SK-N-SH (cell line): ENCODE data around the gene DUSP5. TPM values are rescaled to one million over a fixed set of nuclear protein-coding genes. Genes with fewer than 3 reads are reported as not detected.

Source experiments
- CTCF ChIA-PET: fragments of 300-600, 350-600 bp; formaldehyde crosslinking; extraction: SDS; loops from one replicate; lab custom pipeline; 2021; lab: Yijun Ruan, JAX
- POLR2A ChIA-PET: fragments of 350-600 bp; sonication (Branson Sonifier 250); formaldehyde crosslinking; extraction: SDS; loops from one replicate; lab custom pipeline; 2020; ENCODE audit warnings: antibody characterized with exemption, inconsistent platforms; lab: Yijun Ruan, JAX
- DNase-seq: peaks from one replicate; pipeline ENCODE4 v3.0.0; 2012
- H2AFZ ChIP-seq: fragments of 200-600 bp; sonication (generic); 2 replicates; pipeline ENCODE4 v1.8.1; 2016; ENCODE audit warnings: antibody characterized with exemption, mild to moderate bottlenecking, low read depth
- H3F3A ChIP-seq: fragments of 200-600 bp; sonication (generic); replicated peaks from 2 replicates; pipeline ENCODE3; 2016; ENCODE audit warnings: antibody characterized with exemption, mild to moderate bottlenecking; ENCODE audit not compliant: insufficient read depth
- H3K27ac ChIP-seq, 2 experiments: fragments of 200-500 bp in 1 of 2; fragments of 200-600 bp in 1 of 2; sonication (Bioruptor generic) in 1 of 2; sonication (generic), shearing (Covaris generic) in 1 of 2; 2 replicates each; pipeline versions ENCODE4 v1.5.1 to v1.6.1; 2014 to 2016; ENCODE audit warnings: low read depth in 2 of 2, inconsistent platforms in 1 of 2, low read length in 1 of 2, mild to moderate bottlenecking in 1 of 2, mixed read lengths in 1 of 2
- H3K27me3 ChIP-seq: fragments of 200-600 bp; sonication (generic), shearing (Covaris generic); 2 replicates; pipeline ENCODE4 v1.6.1; 2016; ENCODE audit warnings: mixed run types; ENCODE audit not compliant: insufficient read depth
- H3K36me3 ChIP-seq, 2 experiments: fragments of 200-500 bp in 1 of 2; fragments of 200-600 bp in 1 of 2; sonication (Bioruptor generic) in 1 of 2; sonication (generic) in 1 of 2; replicated peaks in 1 of 2; 2 replicates each; pipeline versions ENCODE3 to v1.5.1; 2014 to 2016; ENCODE audit warnings: low read length in 1 of 2, mild to moderate bottlenecking in 1 of 2; ENCODE audit not compliant: insufficient read depth in 2 of 2, control insufficient read depth in 1 of 2
- H3K4me1 ChIP-seq, 2 experiments: fragments of 200-500 bp in 1 of 2; fragments of 200-600 bp in 1 of 2; sonication (Bioruptor generic) in 1 of 2; sonication (generic), shearing (Covaris generic) in 1 of 2; 2 replicates each; pipeline versions ENCODE4 v1.5.1 to v1.6.1; 2014 to 2016; ENCODE audit warnings: low read depth in 1 of 2, low read length in 1 of 2, mixed run types in 1 of 2; ENCODE audit not compliant: insufficient read depth in 2 of 2, control insufficient read depth in 1 of 2
- H3K4me2 ChIP-seq: fragments of 200-600 bp; sonication (generic), shearing (Covaris generic); 2 replicates; pipeline ENCODE4 v1.6.1; 2017; ENCODE audit warnings: mixed run types
- H3K4me3 ChIP-seq, 2 experiments: fragments of 200-500 bp in 1 of 2; fragments of 200-600 bp in 1 of 2; sonication (Bioruptor generic) in 1 of 2; sonication (generic), shearing (Covaris generic) in 1 of 2; 2 replicates each; pipeline versions ENCODE4 v1.5.1 to v1.8.1; 2014 to 2016; ENCODE audit warnings: low read depth in 2 of 2, inconsistent platforms in 1 of 2, low read length in 1 of 2, mild to moderate bottlenecking in 1 of 2, mixed read lengths in 1 of 2, moderate library complexity in 1 of 2
- H3K79me2 ChIP-seq: fragments of 200-600 bp; sonication (generic); 2 replicates; pipeline ENCODE4 v1.8.1; 2017; ENCODE audit warnings: mild to moderate bottlenecking; ENCODE audit not compliant: insufficient read depth
- H3K9ac ChIP-seq: fragments of 200-600 bp; sonication (generic); 2 replicates; pipeline ENCODE4 v1.6.1; 2017; ENCODE audit warnings: mixed run types
- H3K9me2 ChIP-seq: fragments of 200-600 bp; sonication (generic); 2 replicates; pipeline ENCODE4 v1.6.1; 2017; ENCODE audit warnings: mixed run types
- H3K9me3 ChIP-seq: fragments of 200-600 bp; sonication (generic); 2 replicates; pipeline ENCODE4 v1.6.1; 2017; ENCODE audit warnings: mixed run types, mild to moderate bottlenecking, moderate library complexity
- H4K20me1 ChIP-seq: fragments of 200-600 bp; sonication (generic); 2 replicates; pipeline ENCODE4 v1.6.1; 2017; ENCODE audit warnings: mild to moderate bottlenecking, mixed run types; ENCODE audit not compliant: insufficient read depth
- CHD2 ChIP-seq: fragments of 150-350 bp; IDR thresholded peaks from 2 replicates; pipeline ENCODE4 v1.6.1; 2018; ENCODE audit warnings: low read length; ENCODE audit not compliant: partially characterized antibody
- EZH2phosphoT487 ChIP-seq: fragments of 200-600 bp; sonication (generic); IDR thresholded peaks from 2 replicates; pipeline ENCODE4 v1.6.1; 2017; ENCODE audit warnings: low read depth, mixed run types, mild to moderate bottlenecking, antibody characterized with exemption, moderate library complexity, borderline replicate concordance
- FOXM1 ChIP-seq: IDR thresholded peaks from 2 replicates; pipeline ENCODE4 v1.4.0; 2012; ENCODE audit warnings: low read depth, mild to moderate bottlenecking
- GATA2 ChIP-seq: sonication (generic); formaldehyde crosslinking; IDR thresholded peaks from 2 replicates; pipeline ENCODE4 v1.5.0; 2020; ENCODE audit warnings: mild to moderate bottlenecking, missing genetic modification reagents
- MAX ChIP-seq: IDR thresholded peaks from 2 replicates; pipeline ENCODE4 v1.4.0; 2012; ENCODE audit warnings: low read depth
- NFIC ChIP-seq: IDR thresholded peaks from 2 replicates; pipeline ENCODE4 v1.4.0; 2012; ENCODE audit warnings: borderline replicate concordance
- NRF1 ChIP-seq: IDR thresholded peaks from 2 replicates; pipeline ENCODE4 v1.6.1; 2012; ENCODE audit warnings: low read depth, mild to moderate bottlenecking, low read length
- PBX3 ChIP-seq: IDR thresholded peaks from 2 replicates; pipeline ENCODE4; 2012
- POLR2AphosphoS5 ChIP-seq: IDR thresholded peaks from 2 replicates; pipeline ENCODE4 v1.6.1; 2012; ENCODE audit warnings: low read depth, low read length
- RAD21 ChIP-seq: IDR thresholded peaks from 2 replicates; pipeline ENCODE4 v1.6.1; 2012; ENCODE audit warnings: mild to moderate bottlenecking, low read length
- RCOR1 ChIP-seq: fragments of 150-350 bp; IDR thresholded peaks from 2 replicates; pipeline ENCODE4 v1.6.1; 2017; ENCODE audit warnings: antibody characterized with exemption, low read length
- REST ChIP-seq: IDR thresholded peaks from 2 replicates; pipeline ENCODE4 v1.6.1; 2012; ENCODE audit warnings: mild to moderate bottlenecking, low read depth, low read length, moderate library complexity
- RFX5 ChIP-seq: IDR thresholded peaks from 2 replicates; pipeline ENCODE4 v1.6.1; 2012; ENCODE audit warnings: mild to moderate bottlenecking, improper control_type of control experiment, low read length
- RXRA ChIP-seq: IDR thresholded peaks from 2 replicates; pipeline ENCODE4 v1.4.0; 2012; ENCODE audit warnings: low read depth, mild to moderate bottlenecking, borderline replicate concordance
- SIN3A ChIP-seq: IDR thresholded peaks from 2 replicates; pipeline ENCODE4 v1.6.1; 2012; ENCODE audit warnings: low read depth, mild to moderate bottlenecking, low read length, moderate library complexity, borderline replicate concordance
- SMC3 ChIP-seq: IDR thresholded peaks from 2 replicates; pipeline ENCODE4 v1.6.1; 2012; ENCODE audit warnings: low read depth, low read length, improper control_type of control experiment
- TAF1 ChIP-seq: IDR thresholded peaks from 2 replicates; pipeline ENCODE4 v1.6.1; 2012; ENCODE audit warnings: low read depth, mild to moderate bottlenecking, low read length, moderate library complexity, borderline replicate concordance
- TEAD4 ChIP-seq: IDR thresholded peaks from 2 replicates; pipeline ENCODE4 v1.4.0; 2012; ENCODE audit warnings: mild to moderate bottlenecking, borderline replicate concordance; ENCODE audit not compliant: insufficient read depth
- USF1 ChIP-seq: IDR thresholded peaks from 2 replicates; pipeline ENCODE4 v1.4.0; 2012; ENCODE audit warnings: low read depth, borderline replicate concordance
- USF2 ChIP-seq: fragments of 150-350 bp; IDR thresholded peaks from 2 replicates; pipeline ENCODE4 v1.6.1; 2017; ENCODE audit warnings: antibody characterized with exemption, low read length, low read depth, borderline replicate concordance
- WGBS: methylation state at CpG from one replicate; pipeline ENCODE4 v1.1.6; 2017; ENCODE audit warnings: low lambda C conversion rate; 5-methylcytosine and 5-hydroxymethylcytosine counted together
- polyA plus RNA-seq, 3 experiments: library from polyadenylated mRNA; depleted of rRNA; stranded (reverse); fragments of >200 nt; gene quantifications; 2 replicates each; pipeline ENCODE4 v1.2.3, GENCODE V29; 2012

Gene DUSP5
- polyA plus RNA-seq, 1 of the 3 experiments (the other 2 are of a cell fraction), result 52.0 TPM

GRCh38 chr10:110548002-110548401 lies 50.3 kb downstream of the DUSP5 start:
- no peaks in the 10 kb centered on the region for H4K20me1 ChIP-seq
- no peak overlapping the region for H3K4me2 ChIP-seq
- CTCF ChIA-PET, result interaction anchor here (0.6 to 9.6 kb wide), 15 partner anchors 10 to 242 kb away, joined by 3 to 112 read pairs (median 3); partner anchors contain the start of gene SMNDC1
- H3K27me3 ChIP-seq, result no peaks in the 10 kb centered on the region
- H3F3A ChIP-seq, result peaks cover 2% of the 10 kb centered on the region
- no peaks in the 10 kb centered on the region for H3K79me2 ChIP-seq
- WGBS, result 54% methylated on average over 5 of the region's 5 CpGs
- H3K4me1 ChIP-seq, result no peaks in the 10 kb centered on the region
- H3K9me3 ChIP-seq, result no peaks in the 10 kb centered on the region
- TF ChIP-seq PBX3, result no peak
- no peak for TF ChIP-seq MAX
- TF ChIP-seq RCOR1, result no peak
- TF ChIP-seq GATA2 (CRISPR knock-in tag), result no peak
- TF ChIP-seq NRF1, result no peak
- no peak for TF ChIP-seq POLR2AphosphoS5
- no peak for TF ChIP-seq RXRA
- TF ChIP-seq SMC3, result no peak
- no peak for TF ChIP-seq TEAD4
- no peak for TF ChIP-seq FOXM1
- TF ChIP-seq RAD21, result no peak
- H3K36me3 ChIP-seq, result no peaks in the 10 kb centered on the region
- no peaks in the 10 kb centered on the region for H3K9me2 ChIP-seq
- no peak overlapping the region for H3K27ac ChIP-seq
- no peak for DNase-seq
- no peak overlapping the region for H3K9ac ChIP-seq
- POLR2A ChIA-PET, result no interaction called here
- H2AFZ ChIP-seq, result no peak overlapping the region
- H3K4me3 ChIP-seq, result no peak overlapping the region

- Histone ChIP-seq H3K27ac (no peak overlapping the region), H2AFZ (no peak overlapping the region), H3K4me3 (no peak overlapping the region), H3K9ac (no peak overlapping the region), H4K20me1 (no peaks in the 10 kb centered on the region), H3K79me2 (no peaks in the 10 kb centered on the region), H3F3A (peaks cover 2% of the 10 kb centered on the region), H3K36me3 (no peaks in the 10 kb centered on the region), H3K9me2 (no peaks in the 10 kb centered on the region), H3K4me2 (no peak overlapping the region), H3K4me1 (no peaks in the 10 kb centered on the region), H3K27me3 (no peaks in the 10 kb centered on the region), H3K9me3 (no peaks in the 10 kb centered on the region)
- no peak for DNase-seq
- POLR2A ChIA-PET, result no interaction called here
- CTCF ChIA-PET, result interaction anchor here (0.6 to 9.6 kb wide), 11 partner anchors 9 to 412 kb away, joined by 3 to 112 read pairs (median 3); partner anchors contain the start of gene SMNDC1
- TF ChIP-seq SIN3A, result no peak
- TF ChIP-seq REST, result no peak
- TF ChIP-seq USF1, result no peak
- TF ChIP-seq RCOR1, result no peak
- TF ChIP-seq NFIC, result no peak
- TF ChIP-seq RFX5, result no peak
- no peak for TF ChIP-seq TAF1
- TF ChIP-seq POLR2AphosphoS5, result no peak
- TF ChIP-seq FOXM1, result no peak
- TF ChIP-seq CHD2, result no peak
- TF ChIP-seq EZH2phosphoT487, result no peak
- no peak for TF ChIP-seq USF2
- 80% methylated on average over 5 of the region's 5 CpGs for WGBS
Observed at GRCh38 chr10:110549211-110549610, 51.5 kb downstream of the DUSP5 start.
